Vagina (tissue), 2 donors: ENCODE data around the gene RNU5B-1.

ENCODE experiments used
- POLR2A ChIP-seq, 2 donors: fragments of 450-650 bp; IDR thresholded peaks; one replicate each; pipeline ENCODE4 v1.6.1; 2017; ENCODE audit warnings: antibody characterized with exemption in 2 of 2, mild to moderate bottlenecking in 2 of 2, moderate library complexity in 2 of 2
- POLR2AphosphoS5 ChIP-seq, 2 donors: sonication (generic); formaldehyde crosslinking; IDR thresholded peaks; one replicate each; pipeline ENCODE4 v1.9.0; 2017; ENCODE audit warnings: antibody characterized with exemption in 2 of 2, mild to moderate bottlenecking in 2 of 2, low read depth in 1 of 2; ENCODE audit not compliant: insufficient read depth in 1 of 2
- TF ChIP-seq, protein P1 (sequence below), 3 experiments: fragments of 450-650 bp in 2 of 3; fragments of 200-600 bp in 1 of 3; sonication (generic) in 1 of 3; IDR thresholded peaks; one replicate each; pipeline ENCODE4 v1.5.1; 2017 to 2019; ENCODE audit warnings: antibody characterized with exemption in 3 of 3, mild to moderate bottlenecking in 2 of 3, moderate library complexity in 2 of 3

DNA sequence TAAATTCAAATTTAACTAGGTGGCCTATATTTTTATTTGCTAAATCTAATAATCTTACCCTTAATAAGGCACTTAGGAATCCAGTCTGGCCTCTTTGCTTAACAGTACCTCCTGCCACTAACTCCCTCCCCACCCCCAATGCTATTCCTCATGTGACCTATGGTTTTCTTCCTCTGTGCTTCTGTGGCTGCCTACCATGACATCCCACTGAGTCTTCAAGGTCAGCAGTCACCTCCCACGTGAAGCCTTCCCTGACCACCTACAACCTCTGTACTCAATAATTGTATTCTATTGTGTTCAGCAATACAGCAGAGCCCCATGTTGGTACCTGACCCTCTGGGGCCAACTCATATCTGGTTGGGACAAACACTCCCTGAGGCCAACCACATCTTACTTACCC lies 27.5 kb upstream of the RNU5B-1 start:
- TF ChIP-seq POLR2A (IDR thresholded peaks at IDR 0.05) (no peak), POLR2AphosphoS5 (IDR thresholded peaks at IDR 0.05; ENCODE audit: insufficient read depth in 1 of 2, low read depth in 1 of 2) (no peak)
- TF ChIP-seq, protein P1, sequence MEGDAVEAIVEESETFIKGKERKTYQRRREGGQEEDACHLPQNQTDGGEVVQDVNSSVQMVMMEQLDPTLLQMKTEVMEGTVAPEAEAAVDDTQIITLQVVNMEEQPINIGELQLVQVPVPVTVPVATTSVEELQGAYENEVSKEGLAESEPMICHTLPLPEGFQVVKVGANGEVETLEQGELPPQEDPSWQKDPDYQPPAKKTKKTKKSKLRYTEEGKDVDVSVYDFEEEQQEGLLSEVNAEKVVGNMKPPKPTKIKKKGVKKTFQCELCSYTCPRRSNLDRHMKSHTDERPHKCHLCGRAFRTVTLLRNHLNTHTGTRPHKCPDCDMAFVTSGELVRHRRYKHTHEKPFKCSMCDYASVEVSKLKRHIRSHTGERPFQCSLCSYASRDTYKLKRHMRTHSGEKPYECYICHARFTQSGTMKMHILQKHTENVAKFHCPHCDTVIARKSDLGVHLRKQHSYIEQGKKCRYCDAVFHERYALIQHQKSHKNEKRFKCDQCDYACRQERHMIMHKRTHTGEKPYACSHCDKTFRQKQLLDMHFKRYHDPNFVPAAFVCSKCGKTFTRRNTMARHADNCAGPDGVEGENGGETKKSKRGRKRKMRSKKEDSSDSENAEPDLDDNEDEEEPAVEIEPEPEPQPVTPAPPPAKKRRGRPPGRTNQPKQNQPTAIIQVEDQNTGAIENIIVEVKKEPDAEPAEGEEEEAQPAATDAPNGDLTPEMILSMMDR (IDR thresholded peaks at IDR 0.05): no peak
